SKM-1 (cell line): ENCODE data around the gene XPC.

Experiments
- DNase-seq: peaks from one replicate; lab custom pipeline; 2025; ENCODE audit not compliant: unreplicated experiment; lab: John Stamatoyannopoulos, UW

Gene XPC

GRCh38 chr3:14208977-14209394, 30.6 kb upstream of the XPC start:
- no peak for DNase-seq

GRCh38 chr3:14208168-14208567, 29.8 kb upstream of the XPC start:
- no peak for DNase-seq

GRCh38 chr3:14206548-14207177, 28.3 kb upstream of the XPC start:
- no peak for DNase-seq

- peak; percentile 53 for DNase-seq
Measured at GRCh38 chr3:14204515-14205284, 26.3 kb upstream of the XPC start.

- DNase-seq, result peak; percentile 82
Measured at GRCh38 chr3:14203521-14204079, 25.2 kb upstream of the XPC start.

- DNase-seq, result no peak
Measured at GRCh38 chr3:14202874-14203520, 24.6 kb upstream of the XPC start.

- no peak for DNase-seq
Measured at GRCh38 chr3:14201940-14202684, 23.7 kb upstream of the XPC start.

GRCh38 chr3:14200841-14201240, 22.4 kb upstream of the XPC start:
- no peak for DNase-seq

GRCh38 chr3:14200276-14200675, 21.9 kb upstream of the XPC start:
- no peak for DNase-seq

- no peak for DNase-seq
Measured at GRCh38 chr3:14199641-14200040, 21.2 kb upstream of the XPC start.

GRCh38 chr3:14194865-14195264, 16.5 kb upstream of the XPC start:
- no peak for DNase-seq

- no peak for DNase-seq
Measured at GRCh38 chr3:14188041-14188754, 9.8 kb upstream of the XPC start.

GRCh38 chr3:14186854-14187458, 8.6 kb upstream of the XPC start:
- no peak for DNase-seq

GRCh38 chr3:14183015-14183577, 4.7 kb upstream of the XPC start:
- no peak for DNase-seq

GRCh38 chr3:14181253-14181652, 2.9 kb upstream of the XPC start:
- DNase-seq, result no peak

GRCh38 chr3:14179795-14180194, 1.4 kb upstream of the XPC start:
- DNase-seq, result no peak

- no peak for DNase-seq
Measured at GRCh38 chr3:14179114-14179465, 689 bp upstream of the XPC start.

GRCh38 chr3:14177580-14178246, 688 bp downstream of the XPC start:
- no peak for DNase-seq

- DNase-seq, result peak; percentile 14
Measured at GRCh38 chr3:14175383-14176037, 2.9 kb downstream of the XPC start.
